ENCODE data around the gene MGME1. TPM values are rescaled to one million over a fixed set of nuclear protein-coding genes. Genes with fewer than 3 reads are reported as not detected.

Gene MGME1
- total and polyA plus RNA-seq, 8 donors = 13.3 to 41.4 (median 35.4) TPM

- intact Hi-C loops (cut with DNase I) = no loop called here
Observed at GRCh38 chr20:17955302-17955701, 13.5 kb upstream of the MGME1 start.

GRCh38 chr20:17956099-17956685 lies 12.6 kb upstream of the MGME1 start:
- H3K4me3 ChIP-seq = no peak overlapping the region
- H3K27ac ChIP-seq = peak overlapping the region in 1 of 2 donors; percentile 57
- peaks cover 0 to 53% of the 10 kb centered on the region in 2 donors for H3K36me3 ChIP-seq
- TF ChIP-seq CTCF (IDR thresholded peaks at IDR 0.05) = no peak
- no peaks in the 10 kb centered on the region for H3K9me3 ChIP-seq
- peaks cover 31 to 56% of the 10 kb centered on the region in 2 donors for H3K4me1 ChIP-seq
- intact Hi-C loops (cut with DNase I) = no loop called here
- no peak for ATAC-seq
- no peak for DNase-seq
- H3K27me3 ChIP-seq = no peaks in the 10 kb centered on the region

More at GRCh38 chr20:17955302-17955701, 13.5 kb upstream of the MGME1 start:
- H3K4me1 ChIP-seq = peaks cover 25 to 47% of the 10 kb centered on the region in 2 donors
- DNase-seq (no peak), ATAC-seq (no peak)
- H3K9me3 ChIP-seq = no peaks in the 10 kb centered on the region
- no peaks in the 10 kb centered on the region for H3K27me3 ChIP-seq
- peaks cover 0 to 62% of the 10 kb centered on the region in 2 donors for H3K36me3 ChIP-seq
- no peak overlapping the region for H3K4me3 ChIP-seq
- no peak for TF ChIP-seq CTCF (IDR thresholded peaks at IDR 0.05)
- peak overlapping the region in 1 of 2 donors; percentile 57 for H3K27ac ChIP-seq

- Histone ChIP-seq H3K4me3 (no peak overlapping the region), H3K27me3 (no peaks in the 10 kb centered on the region), H3K36me3 (peaks cover 0 to 37% of the 10 kb centered on the region in 2 donors), H3K9me3 (no peaks in the 10 kb centered on the region), H3K27ac (peak overlapping the region; percentile 31 to 73), H3K4me1 (peaks cover 38 to 72% of the 10 kb centered on the region in 2 donors)
- DNase-seq (no peak), ATAC-seq (peak; percentile 20)
- no peak for TF ChIP-seq CTCF (IDR thresholded peaks at IDR 0.05)
- intact Hi-C loops (cut with DNase I) = no loop called here
Observed at GRCh38 chr20:17957505-17958363, 11.1 kb upstream of the MGME1 start.

- intact Hi-C loops (cut with DNase I) = no loop called here
- DNase-seq (peak in 1 of 4 donors; percentile 58), ATAC-seq (peak; percentile 20)
- Histone ChIP-seq H3K4me1 (peaks cover 45 to 80% of the 10 kb centered on the region in 2 donors), H3K27me3 (no peaks in the 10 kb centered on the region), H3K4me3 (no peak overlapping the region), H3K36me3 (peaks cover 0 to 28% of the 10 kb centered on the region in 2 donors), H3K9me3 (no peaks in the 10 kb centered on the region), H3K27ac (peak overlapping the region; percentile 31 to 73)
- no peak for TF ChIP-seq CTCF (IDR thresholded peaks at IDR 0.05)
Observed at GRCh38 chr20:17958373-17959256, 10.2 kb upstream of the MGME1 start.

Measured in left lung (tissue), 10 donors.